Endodermal cell (in vitro differentiated cells): ENCODE data around the gene USP27X. TPM values are rescaled to one million over a fixed set of nuclear protein-coding genes. Genes with fewer than 3 reads are reported as not detected.

ENCODE experiments used
- DNase-seq: peaks from one replicate; pipeline ENCODE4 v3.0.0-alpha.2; 2017
- H3K27ac ChIP-seq: 2 replicates; pipeline ENCODE4 v1.5.1; 2013; ENCODE audit warnings: mild to moderate bottlenecking, low read depth, low read length, moderate library complexity
- H3K27me3 ChIP-seq: 2 replicates; pipeline ENCODE4 v1.6.1; 2013; ENCODE audit warnings: mild to moderate bottlenecking, low read length, moderate library complexity; ENCODE audit not compliant: insufficient read depth, control insufficient read depth, poor library complexity, severe bottlenecking
- H3K36me3 ChIP-seq: 2 replicates; pipeline ENCODE4 v1.7.0; 2013; ENCODE audit warnings: mild to moderate bottlenecking, low read length, moderate library complexity; ENCODE audit not compliant: control insufficient read depth, insufficient read depth
- H3K4me1 ChIP-seq: one replicate; pipeline ENCODE4 v1.7.0; 2013; ENCODE audit warnings: low read length; ENCODE audit not compliant: control insufficient read depth, insufficient read depth
- H3K4me3 ChIP-seq: 2 replicates; pipeline ENCODE4 v1.5.1; 2013; ENCODE audit warnings: mild to moderate bottlenecking, low read length, moderate library complexity
- H3K9ac ChIP-seq: 2 replicates; pipeline ENCODE4 v1.6.1; 2013; ENCODE audit warnings: mild to moderate bottlenecking, low read length, moderate library complexity; ENCODE audit not compliant: poor library complexity, severe bottlenecking; ENCODE audit errors: extremely low read depth
- H3K9me3 ChIP-seq: 2 replicates; pipeline ENCODE4 v1.6.1; 2013; ENCODE audit warnings: mild to moderate bottlenecking, low read length, moderate library complexity; ENCODE audit not compliant: control insufficient read depth
- H3K27ac Mint-ChIP-seq: 2 replicates; pipeline ENCODE4 v1.8.0; 2020; ENCODE audit warnings: mixed read lengths
- H3K27me3 Mint-ChIP-seq: 2 replicates; pipeline ENCODE4 v1.8.0; 2021; ENCODE audit warnings: mild to moderate bottlenecking, mixed read lengths; ENCODE audit not compliant: insufficient read depth
- H3K36me3 Mint-ChIP-seq: 2 replicates; pipeline ENCODE4 v1.8.0; 2020; ENCODE audit warnings: low read depth, mixed read lengths
- H3K4me1 Mint-ChIP-seq: 2 replicates; pipeline ENCODE4 v1.8.0; 2020; ENCODE audit warnings: mixed read lengths
- H3K4me3 Mint-ChIP-seq: 2 replicates; pipeline ENCODE4 v1.8.0; 2020; ENCODE audit warnings: mild to moderate bottlenecking, moderate library complexity, mixed read lengths
- H3K9me3 Mint-ChIP-seq: 2 replicates; pipeline ENCODE4 v1.8.0; 2020; ENCODE audit warnings: mild to moderate bottlenecking, mixed read lengths
- WGBS, 2 experiments: methylation state at CpG; one replicate each; pipeline versions ENCODE4 v1.1.5 to v1.1.7; 2013; ENCODE audit warnings: missing lambda C conversion rate in 2 of 2, mixed read lengths in 1 of 2; ENCODE audit not compliant: insufficient coverage in 1 of 2, insufficient read length in 1 of 2; 5-methylcytosine and 5-hydroxymethylcytosine counted together
- total RNA-seq, 2 donors: library from RNA; stranded (reverse); fragmentation: NEBNext Ultra II Directional in 1 of 2; extraction: Animal tissue kit (Norgen Biotek cat#: 25700) in 1 of 2; gene quantifications; 2 replicates in 1 of 2; 3 replicates in 1 of 2; pipeline ENCODE4 v1.2.1, GENCODE V29; 2021
- TF ChIP-seq, protein P1 (sequence below): fragments of 200-600 bp; sonication (generic); conservative IDR thresholded peaks from 2 replicates; pipeline ENCODE4 v1.5.0; 2021; ENCODE audit warnings: antibody characterized with exemption, mild to moderate bottlenecking

USP27X gene
- total RNA-seq, 2 donors from 2014 or later = 7.1 to 8.2 TPM

DNA sequence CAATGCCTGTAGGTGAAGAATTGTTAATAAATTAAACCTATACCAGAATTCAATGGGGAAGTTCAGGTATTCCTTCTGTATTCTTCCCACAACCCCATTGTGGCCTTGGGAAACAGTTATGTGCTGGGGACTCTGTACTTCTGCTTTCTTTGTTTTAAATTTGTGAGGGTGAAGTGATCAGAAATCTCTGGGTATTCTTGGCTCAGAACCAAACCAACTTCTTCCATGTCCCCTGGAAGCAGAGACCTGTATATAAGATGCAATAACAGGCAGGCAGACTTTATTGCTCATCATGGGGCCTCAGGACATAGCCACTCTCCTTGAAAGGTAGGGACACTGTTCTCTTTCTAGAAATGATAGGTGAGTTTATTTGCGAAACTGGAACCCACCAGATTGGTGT, 19.8 kb upstream of the USP27X start:
- Mint-ChIP-seq H3K27me3 (peaks cover 2% of the 10 kb centered on the region), H3K9me3 (peaks cover 26% of the 10 kb centered on the region), H3K4me1 (peaks cover 3% of the 10 kb centered on the region), H3K4me3 (no peak overlapping the region), H3K36me3 (no peaks in the 10 kb centered on the region), H3K27ac (no peak overlapping the region)
- H3K4me3 ChIP-seq = no peak overlapping the region
- H3K9me3 ChIP-seq = no peaks in the 10 kb centered on the region
- no CpG with 5 or more reads among the region's 1 CpG for WGBS, 2 experiments
- H3K9ac ChIP-seq = no peak overlapping the region
- DNase-seq = no peak
- H3K4me1 ChIP-seq = no peaks in the 10 kb centered on the region
- H3K36me3 ChIP-seq = no peaks in the 10 kb centered on the region
- H3K27me3 ChIP-seq = no peaks in the 10 kb centered on the region
- TF ChIP-seq, protein P1, sequence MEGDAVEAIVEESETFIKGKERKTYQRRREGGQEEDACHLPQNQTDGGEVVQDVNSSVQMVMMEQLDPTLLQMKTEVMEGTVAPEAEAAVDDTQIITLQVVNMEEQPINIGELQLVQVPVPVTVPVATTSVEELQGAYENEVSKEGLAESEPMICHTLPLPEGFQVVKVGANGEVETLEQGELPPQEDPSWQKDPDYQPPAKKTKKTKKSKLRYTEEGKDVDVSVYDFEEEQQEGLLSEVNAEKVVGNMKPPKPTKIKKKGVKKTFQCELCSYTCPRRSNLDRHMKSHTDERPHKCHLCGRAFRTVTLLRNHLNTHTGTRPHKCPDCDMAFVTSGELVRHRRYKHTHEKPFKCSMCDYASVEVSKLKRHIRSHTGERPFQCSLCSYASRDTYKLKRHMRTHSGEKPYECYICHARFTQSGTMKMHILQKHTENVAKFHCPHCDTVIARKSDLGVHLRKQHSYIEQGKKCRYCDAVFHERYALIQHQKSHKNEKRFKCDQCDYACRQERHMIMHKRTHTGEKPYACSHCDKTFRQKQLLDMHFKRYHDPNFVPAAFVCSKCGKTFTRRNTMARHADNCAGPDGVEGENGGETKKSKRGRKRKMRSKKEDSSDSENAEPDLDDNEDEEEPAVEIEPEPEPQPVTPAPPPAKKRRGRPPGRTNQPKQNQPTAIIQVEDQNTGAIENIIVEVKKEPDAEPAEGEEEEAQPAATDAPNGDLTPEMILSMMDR = no peak
- no peak overlapping the region for H3K27ac ChIP-seq

DNA sequence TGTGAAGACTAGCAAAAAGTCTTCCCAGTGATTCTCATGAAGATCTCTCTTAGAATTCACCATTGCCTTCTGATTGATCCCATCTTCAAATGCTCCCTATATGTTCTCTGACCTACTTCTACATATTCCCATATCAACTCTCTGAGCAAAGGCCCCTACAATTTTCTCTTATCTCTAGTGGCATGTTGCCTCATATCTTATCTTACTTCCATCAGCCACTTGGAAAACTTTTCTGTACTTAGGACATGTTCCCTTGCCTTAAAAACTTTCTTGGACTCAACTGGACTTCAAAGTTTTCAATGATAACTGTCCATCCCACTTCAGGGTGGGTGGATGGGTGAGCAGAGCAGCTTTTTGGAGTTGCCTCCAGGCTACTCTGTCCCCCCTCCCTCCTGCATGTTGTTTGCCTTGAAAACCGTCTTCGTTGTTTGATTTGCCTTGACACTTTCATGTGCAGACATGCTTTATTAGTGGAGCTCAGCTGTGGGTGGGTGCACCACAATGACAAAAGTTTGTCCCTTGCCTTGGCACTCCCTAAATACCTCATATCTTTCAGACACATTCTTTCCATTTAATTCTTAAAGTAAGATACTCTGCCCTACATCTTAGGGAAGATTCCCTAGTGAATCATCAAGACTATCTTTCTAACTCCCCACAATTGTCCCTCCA, 18.3 kb upstream of the USP27X start:
- WGBS, 2 experiments = 94% methylated on average over 2 of the region's 2 CpGs; no CpG with 5 or more reads in 1 of the 2 experiments

DNA sequence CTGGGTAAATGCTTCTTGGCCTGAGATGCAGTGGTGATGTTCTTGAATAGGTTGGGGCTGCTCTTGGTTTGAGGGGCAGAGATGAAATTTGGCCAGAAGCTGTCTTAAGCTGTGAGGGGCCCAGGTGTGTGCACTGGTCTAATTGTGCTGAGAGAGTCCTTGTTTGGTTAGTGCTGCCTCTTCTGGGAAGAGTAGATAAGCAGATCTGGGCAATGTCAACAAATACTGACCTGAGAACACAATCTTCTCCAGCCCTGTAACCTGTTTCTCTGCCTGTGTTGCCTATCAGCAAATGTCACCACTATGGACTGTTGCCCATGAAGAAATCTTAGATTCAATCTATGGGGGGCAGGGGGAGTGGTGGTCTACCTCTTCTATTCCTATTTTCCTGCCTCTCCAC, 17.2 kb upstream of the USP27X start:
- TF ChIP-seq, protein P1 = no peak
- no peak overlapping the region for H3K4me3 ChIP-seq
- H3K9ac ChIP-seq = no peak overlapping the region
- no peak overlapping the region for H3K27ac Mint-ChIP-seq
- no peaks in the 10 kb centered on the region for H3K9me3 ChIP-seq
- DNase-seq = no peak
- no peaks in the 10 kb centered on the region for H3K27me3 ChIP-seq
- H3K36me3 ChIP-seq = no peaks in the 10 kb centered on the region
- no peak overlapping the region for H3K27ac ChIP-seq
- peaks cover 3% of the 10 kb centered on the region for H3K4me1 Mint-ChIP-seq
- peaks cover 23% of the 10 kb centered on the region for H3K9me3 Mint-ChIP-seq
- no peak overlapping the region for H3K4me3 Mint-ChIP-seq
- H3K36me3 Mint-ChIP-seq = no peaks in the 10 kb centered on the region
- no peaks in the 10 kb centered on the region for H3K4me1 ChIP-seq
- no peaks in the 10 kb centered on the region for H3K27me3 Mint-ChIP-seq

More for the DNA sequence above, 18.3 kb upstream of the USP27X start:
- Mint-ChIP-seq H3K4me3 (no peak overlapping the region), H3K4me1 (peaks cover 3% of the 10 kb centered on the region), H3K36me3 (no peaks in the 10 kb centered on the region), H3K27ac (no peak overlapping the region), H3K9me3 (peaks cover 23% of the 10 kb centered on the region), H3K27me3 (no peaks in the 10 kb centered on the region)
- H3K27me3 ChIP-seq = no peaks in the 10 kb centered on the region
- H3K9ac ChIP-seq = no peak overlapping the region
- H3K36me3 ChIP-seq = no peaks in the 10 kb centered on the region
- H3K9me3 ChIP-seq = no peaks in the 10 kb centered on the region
- TF ChIP-seq, protein P1 = no peak
- DNase-seq = no peak
- no peaks in the 10 kb centered on the region for H3K4me1 ChIP-seq
- H3K27ac ChIP-seq = no peak overlapping the region
- H3K4me3 ChIP-seq = no peak overlapping the region
